Measurements from ENCODE around the gene LMBRD1. TPM values are rescaled to one million over a fixed set of nuclear protein-coding genes. Genes with fewer than 3 reads are reported as not detected.

The LMBRD1 gene
- total RNA-seq, 1 experiment from 2014 or later = 17.0 TPM

GRCh38 chr6:69699655-69700054 is 97.2 kb downstream of the LMBRD1 start:
- Mint-ChIP-seq H3K27ac (no peak overlapping the region), H3K4me3 (no peak overlapping the region), H3K4me1 (no peaks in the 10 kb centered on the region), H3K36me3 (ENCODE audit: insufficient read depth in 1 of 3, low read depth in 3 of 3) (peaks cover 0 to 7% (median 3%) of the 10 kb centered on the region in 3 experiments; a peak in 1 of 7 replicates), H3K9me3 (no peaks in the 10 kb centered on the region), H3K27me3 (ENCODE audit: low read depth) (no peaks in the 10 kb centered on the region)
- no peak overlapping the region for H3T11ph ChIP-seq (ENCODE audit: low read length)
- no peaks in the 10 kb centered on the region for H3K4me1 ChIP-seq (ENCODE audit: insufficient read depth, low read length)
- TF ChIP-seq CTCF (conservative IDR thresholded peaks at IDR 0.05) = no peak
- no peak overlapping the region for H3K27ac ChIP-seq (ENCODE audit: insufficient read length, low read depth, low read length)
- H3K23ac ChIP-seq (ENCODE audit: insufficient read length, low read depth, low read length) = no peak overlapping the region
- H3K4me2 ChIP-seq (ENCODE audit: insufficient read depth, insufficient read length, low read length) = no peak overlapping the region
- no peak overlapping the region for H4K8ac ChIP-seq (replicated peaks; ENCODE audit: insufficient read length, low read depth, low read length)
- no peak overlapping the region for H3K56ac ChIP-seq (ENCODE audit: insufficient read length, low read depth, low read length)
- no peak overlapping the region for H2AFZ ChIP-seq (ENCODE audit: low read length)
- H2BK120ac ChIP-seq (ENCODE audit: low read depth, low read length, poor library complexity, severe bottlenecking) = no peak overlapping the region
- H2BK15ac ChIP-seq (ENCODE audit: low read depth, low read length) = no peak overlapping the region
- no peak overlapping the region for H2BK5ac ChIP-seq (ENCODE audit: insufficient read length, low read length)
- no peak overlapping the region for H4K5ac ChIP-seq (ENCODE audit: insufficient read length, low read depth, low read length)
- no peak overlapping the region for H3K14ac ChIP-seq (ENCODE audit: insufficient read depth, low read length)
- H3K79me2 ChIP-seq (ENCODE audit: insufficient read depth, low read length) = no peaks in the 10 kb centered on the region
- H3K23me2 ChIP-seq (ENCODE audit: insufficient read length, low read depth, low read length, poor library complexity, severe bottlenecking) = no peaks in the 10 kb centered on the region
- no peaks in the 10 kb centered on the region for H3K9me3 ChIP-seq (ENCODE audit: control insufficient read depth, low read depth, low read length)
- H3K4ac ChIP-seq (ENCODE audit: low read depth, low read length) = no peak overlapping the region
- DNase-seq = no peak
- H3K9ac ChIP-seq (ENCODE audit: extremely low read depth, insufficient read length, low read length) = no peak overlapping the region
- H3K79me1 ChIP-seq (ENCODE audit: insufficient read depth, low read depth, low read length, poor library complexity, severe bottlenecking) = no peaks in the 10 kb centered on the region
- no peak overlapping the region for H2AK5ac ChIP-seq (ENCODE audit: insufficient read length, low read length)
- no peaks in the 10 kb centered on the region for H3K27me3 ChIP-seq (ENCODE audit: insufficient read depth, low read length)
- H2BK12ac ChIP-seq (ENCODE audit: insufficient read length, low read depth, low read length) = no peak overlapping the region
- no peak overlapping the region for H2BK20ac ChIP-seq (ENCODE audit: low read depth, low read length, poor library complexity, severe bottlenecking)
- H4K91ac ChIP-seq (ENCODE audit: insufficient read length, low read depth, low read length) = no peak overlapping the region
- H3K18ac ChIP-seq (ENCODE audit: insufficient read length, low read depth, low read length) = no peak overlapping the region
- no peaks in the 10 kb centered on the region for H4K20me1 ChIP-seq (ENCODE audit: control insufficient read depth, insufficient read depth, insufficient read length)

All from H9 (cell line).